Measurements from ENCODE around the gene POLG2. TPM values are rescaled to one million over a fixed set of nuclear protein-coding genes. Genes with fewer than 3 reads are reported as not detected.

Gene POLG2
- 7.9 to 14.0 TPM (median 8.5 TPM) in 3 replicates for polyA plus RNA-seq
- 26.3 TPM for polyA plus RNA-seq (2011; ENCODE audit: low read depth)
- polyA plus RNA-seq (2011; cell fraction: cytosol; rRNA removed): 4.4 and 5.1 TPM in 2 replicates
- 22.7 and 28.5 TPM in 2 replicates for polyA plus RNA-seq (2011; cell fraction: nucleus; rRNA removed)
- 6.5 and 9.3 TPM in 2 replicates for polyA plus RNA-seq (2012; ENCODE audit: low replicate concordance)
- 1.6 to 9.8 TPM (median 5.2 TPM) in 3 replicates for polyA minus RNA-seq
- 2.9 TPM for polyA minus RNA-seq (2011; cell fraction: cytosol; rRNA and poly(A)+ RNA removed)
- 9.2 and 23.0 TPM in 2 replicates for polyA minus RNA-seq (2011; cell fraction: nucleus; rRNA and poly(A)+ RNA removed)

DNA sequence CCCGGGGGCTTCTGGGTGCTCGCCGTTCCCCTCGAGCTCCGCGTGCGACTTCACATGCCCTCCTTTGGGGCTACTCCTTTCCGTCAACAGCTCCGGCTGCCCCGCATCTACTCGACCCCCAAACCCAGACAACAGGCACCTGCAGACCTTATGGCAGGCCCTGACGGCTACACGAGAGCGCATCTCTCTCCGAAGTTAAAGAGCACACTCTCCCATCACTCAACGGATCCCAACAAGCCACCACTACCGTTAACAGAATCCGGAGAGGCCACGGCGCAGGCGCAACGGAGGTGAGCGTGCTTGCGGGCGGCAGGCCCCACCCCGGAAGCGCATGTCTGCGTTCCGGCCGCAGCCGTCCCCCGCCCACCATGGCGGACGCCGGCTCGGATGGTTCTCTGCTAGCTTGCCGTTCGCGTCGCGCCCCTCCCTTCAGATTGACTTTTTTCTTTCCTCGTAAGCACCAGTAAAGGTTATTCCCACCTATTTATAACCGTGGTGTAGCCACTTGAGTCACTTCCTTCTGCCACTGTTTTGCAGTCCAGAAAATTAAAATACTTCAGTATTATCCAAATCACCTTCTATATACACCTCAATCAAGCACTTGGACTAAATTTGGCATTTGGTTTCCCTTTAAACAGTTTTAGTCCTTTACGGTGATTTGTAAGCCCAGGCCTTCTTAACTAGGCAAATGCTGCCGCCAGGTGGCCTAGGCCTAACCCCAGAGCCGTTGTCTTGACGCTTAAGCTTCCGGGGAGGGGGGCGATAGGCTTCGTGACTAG is at the start of gene POLG2:
POLG2 (minus strand) TSS at position 269 of the 779 bp plus-strand sequence; CDS start at position 183, 86 bp downstream.
- H3K36me3 ChIP-seq (ENCODE audit: control insufficient read depth in 2 of 2, extremely low read depth in 1 of 2, insufficient read depth in 2 of 2, low read length in 2 of 2): peaks cover 9 to 31% of the 10 kb centered on the region in 2 experiments
- peaks cover 61% of the 10 kb centered on the region for H3K4me1 ChIP-seq (ENCODE audit: control insufficient read depth, extremely low read depth, insufficient read depth, low read length)
- peak within 1 kb of the TSS; percentile 82 for H3K9ac ChIP-seq (ENCODE audit: control insufficient read depth, extremely low read depth, insufficient read depth, low read length)
- TF ChIP-seq, protein P1, sequence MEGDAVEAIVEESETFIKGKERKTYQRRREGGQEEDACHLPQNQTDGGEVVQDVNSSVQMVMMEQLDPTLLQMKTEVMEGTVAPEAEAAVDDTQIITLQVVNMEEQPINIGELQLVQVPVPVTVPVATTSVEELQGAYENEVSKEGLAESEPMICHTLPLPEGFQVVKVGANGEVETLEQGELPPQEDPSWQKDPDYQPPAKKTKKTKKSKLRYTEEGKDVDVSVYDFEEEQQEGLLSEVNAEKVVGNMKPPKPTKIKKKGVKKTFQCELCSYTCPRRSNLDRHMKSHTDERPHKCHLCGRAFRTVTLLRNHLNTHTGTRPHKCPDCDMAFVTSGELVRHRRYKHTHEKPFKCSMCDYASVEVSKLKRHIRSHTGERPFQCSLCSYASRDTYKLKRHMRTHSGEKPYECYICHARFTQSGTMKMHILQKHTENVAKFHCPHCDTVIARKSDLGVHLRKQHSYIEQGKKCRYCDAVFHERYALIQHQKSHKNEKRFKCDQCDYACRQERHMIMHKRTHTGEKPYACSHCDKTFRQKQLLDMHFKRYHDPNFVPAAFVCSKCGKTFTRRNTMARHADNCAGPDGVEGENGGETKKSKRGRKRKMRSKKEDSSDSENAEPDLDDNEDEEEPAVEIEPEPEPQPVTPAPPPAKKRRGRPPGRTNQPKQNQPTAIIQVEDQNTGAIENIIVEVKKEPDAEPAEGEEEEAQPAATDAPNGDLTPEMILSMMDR (optimal IDR thresholded peaks at IDR 0.05 in 1 of 3, IDR thresholded peaks at IDR 0.05 in 1 of 3, conservative IDR thresholded peaks at IDR 0.05 in 1 of 3; ENCODE audit: extremely low read depth in 1 of 3, insufficient read depth in 2 of 3, low read length in 3 of 3): peak; percentile 51 to 62 (median 51)
- TF ChIP-seq EZH2 (IDR thresholded peaks at IDR 0.05; ENCODE audit: low read length): no peak
- peak within 1 kb of the TSS; percentile 81 for H3K4me2 ChIP-seq (ENCODE audit: control insufficient read depth, extremely low read depth, insufficient read depth, low read depth, low read length)
- H3K4me3 ChIP-seq (ENCODE audit: control insufficient read depth in 2 of 3, extremely low read depth in 1 of 3, insufficient read depth in 2 of 3, low read depth in 1 of 3, low read length in 3 of 3): peak within 1 kb of the TSS; percentile 56 to 71 (median 59)
- H3K27me3 ChIP-seq (ENCODE audit: control insufficient read depth, extremely low read depth, insufficient read depth, low read length): no peaks in the 10 kb centered on the region
- peaks cover 51% of the 10 kb centered on the region for H3K79me2 ChIP-seq (ENCODE audit: control insufficient read depth, insufficient read depth, low read length)
- DNase-seq (ENCODE audit: low read depth, low spot score): peak; percentile 69
- dilution Hi-C loops (cut with MboI; ENCODE audit: extremely low pct_ligation_motif_present, low sequenced_read_pairs): no loop called here
- H2AFZ ChIP-seq (ENCODE audit: control insufficient read depth, low read length): peak within 1 kb of the TSS; percentile 94
- no peaks in the 10 kb centered on the region for H3K9me1 ChIP-seq (ENCODE audit: control insufficient read depth, extremely low read depth, insufficient read depth, low read length)
- peaks cover 13% of the 10 kb centered on the region for H4K20me1 ChIP-seq (ENCODE audit: control insufficient read depth, extremely low read depth, insufficient read depth, low read length)
- peak within 1 kb of the TSS; percentile 84 for H3K27ac ChIP-seq (ENCODE audit: control insufficient read depth, insufficient read depth, low read length)
- FAIRE-seq: no peak
- H3K9me3 ChIP-seq (ENCODE audit: control insufficient read depth, low read depth, low read length): no peaks in the 10 kb centered on the region

DNA sequence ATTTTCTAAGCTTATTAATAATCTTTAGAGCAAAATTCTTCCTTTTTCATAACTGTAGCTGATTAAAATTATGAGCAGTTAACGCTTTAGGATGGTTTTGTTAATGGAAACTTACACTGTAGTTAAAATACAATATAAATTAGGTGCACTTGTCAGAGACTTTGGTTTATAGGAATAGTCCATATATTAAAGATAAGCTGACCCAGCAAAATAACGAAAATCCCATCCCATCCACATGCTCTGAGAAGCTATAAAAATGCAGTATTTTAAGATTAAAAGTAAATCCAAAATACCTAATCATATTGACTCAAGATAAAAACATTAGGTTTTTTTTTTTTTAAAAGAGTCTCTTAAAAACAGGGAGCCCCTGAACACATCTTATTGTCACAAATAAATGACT is 47.9 kb upstream of the POLG2 start:
- no peak overlapping the region for H3K9ac ChIP-seq (ENCODE audit: control insufficient read depth, extremely low read depth, insufficient read depth, low read length)
- peaks cover 11% of the 10 kb centered on the region for H4K20me1 ChIP-seq (ENCODE audit: control insufficient read depth, extremely low read depth, insufficient read depth, low read length)
- no peak overlapping the region for H3K4me2 ChIP-seq (ENCODE audit: control insufficient read depth, extremely low read depth, insufficient read depth, low read depth, low read length)
- dilution Hi-C loops (cut with MboI; ENCODE audit: extremely low pct_ligation_motif_present, low sequenced_read_pairs): no loop called here
- H2AFZ ChIP-seq (ENCODE audit: control insufficient read depth, low read length): no peak overlapping the region
- no peak overlapping the region for H3K27ac ChIP-seq (ENCODE audit: control insufficient read depth, insufficient read depth, low read length)
- no peaks in the 10 kb centered on the region for H3K9me3 ChIP-seq (ENCODE audit: control insufficient read depth, low read depth, low read length)
- TF ChIP-seq EZH2 (IDR thresholded peaks at IDR 0.05; ENCODE audit: low read length): no peak
- TF ChIP-seq, protein P1 (optimal IDR thresholded peaks at IDR 0.05 in 1 of 3, IDR thresholded peaks at IDR 0.05 in 1 of 3, conservative IDR thresholded peaks at IDR 0.05 in 1 of 3; ENCODE audit: extremely low read depth in 1 of 3, insufficient read depth in 2 of 3, low read length in 3 of 3): no peak
- H3K27me3 ChIP-seq (ENCODE audit: control insufficient read depth, extremely low read depth, insufficient read depth, low read length): no peaks in the 10 kb centered on the region
- FAIRE-seq: no peak
- H3K36me3 ChIP-seq (ENCODE audit: control insufficient read depth in 2 of 2, extremely low read depth in 1 of 2, insufficient read depth in 2 of 2, low read length in 2 of 2): peaks cover 39 to 60% of the 10 kb centered on the region in 2 experiments
- no peaks in the 10 kb centered on the region for H3K9me1 ChIP-seq (ENCODE audit: control insufficient read depth, extremely low read depth, insufficient read depth, low read length)
- H3K4me3 ChIP-seq (ENCODE audit: control insufficient read depth in 2 of 3, extremely low read depth in 1 of 3, insufficient read depth in 2 of 3, low read depth in 1 of 3, low read length in 3 of 3): no peak overlapping the region
- DNase-seq (ENCODE audit: low read depth, low spot score): no peak
- H3K79me2 ChIP-seq (ENCODE audit: control insufficient read depth, insufficient read depth, low read length): peaks cover 2% of the 10 kb centered on the region
- H3K4me1 ChIP-seq (ENCODE audit: control insufficient read depth, extremely low read depth, insufficient read depth, low read length): no peaks in the 10 kb centered on the region

Data from keratinocyte (primary cell).